Smooth muscle cell (in vitro differentiated cells): ENCODE results near the gene CAPN8. TPM values are rescaled to one million over a fixed set of nuclear protein-coding genes. Genes with fewer than 3 reads are reported as not detected.

Experiments used
- DNase-seq: peaks from one replicate; lab custom pipeline; 2025; ENCODE audit not compliant: unreplicated experiment; lab: John Stamatoyannopoulos, UW
- H2AFZ ChIP-seq: fragments of 200-600 bp; sonication (generic); 2 replicates; pipeline ENCODE4 v1.6.0; 2016; ENCODE audit warnings: antibody characterized with exemption, low read depth, mild to moderate bottlenecking
- H3F3A ChIP-seq: fragments of 200-600 bp; sonication (generic); 2 replicates; pipeline ENCODE4 v1.6.0; 2017; ENCODE audit warnings: antibody characterized with exemption, low read depth
- H3K27ac ChIP-seq: fragments of 200-600 bp; sonication (generic); 2 replicates; pipeline ENCODE4 v1.5.1; 2016; ENCODE audit warnings: low read depth, mild to moderate bottlenecking
- H3K27me3 ChIP-seq: fragments of 200-600 bp; sonication (generic); 2 replicates; pipeline ENCODE4 v1.6.1; 2016; ENCODE audit warnings: low read depth, mild to moderate bottlenecking
- H3K36me3 ChIP-seq: fragments of 200-600 bp; sonication (generic); 2 replicates; pipeline ENCODE4 v1.5.1; 2016; ENCODE audit warnings: low read depth
- H3K4me1 ChIP-seq: fragments of 200-600 bp; sonication (generic); 2 replicates; pipeline ENCODE4 v1.5.1; 2016; ENCODE audit warnings: low read depth
- H3K4me2 ChIP-seq: fragments of 200-600 bp; sonication (generic); 2 replicates; pipeline ENCODE4 v1.6.0; 2016; ENCODE audit warnings: mild to moderate bottlenecking
- H3K4me3 ChIP-seq: fragments of 200-600 bp; sonication (generic); 2 replicates; pipeline ENCODE4 v1.5.1; 2016; ENCODE audit warnings: mild to moderate bottlenecking
- H3K79me2 ChIP-seq: fragments of 200-600 bp; sonication (generic); 2 replicates; pipeline ENCODE4 v1.6.0; 2016; ENCODE audit warnings: low read depth, mild to moderate bottlenecking
- H3K9ac ChIP-seq: fragments of 200-600 bp; sonication (generic); 2 replicates; pipeline ENCODE4 v1.6.0; 2016; ENCODE audit warnings: low read depth
- H3K9me3 ChIP-seq: fragments of 200-600 bp; sonication (generic); replicated peaks from 2 replicates; pipeline ENCODE4 v1.5.1; 2016; ENCODE audit warnings: low read depth
- H4K20me1 ChIP-seq: fragments of 200-600 bp; sonication (generic); 2 replicates; pipeline ENCODE4 v1.6.0; 2016; ENCODE audit warnings: low read depth
- CTCF ChIP-seq: fragments of 200-600 bp; sonication (generic); IDR thresholded peaks from 2 replicates; pipeline ENCODE4 v1.5.1; 2017; ENCODE audit warnings: borderline replicate concordance, mild to moderate bottlenecking, antibody characterized with exemption; ENCODE audit not compliant: insufficient read depth, poor library complexity, severe bottlenecking
- WGBS: methylation state at CpG from one replicate; pipeline ENCODE4 v1.1.7; 2016; ENCODE audit warnings: low lambda C conversion rate; 5-methylcytosine and 5-hydroxymethylcytosine counted together
- polyA plus RNA-seq: library from polyadenylated mRNA; unstranded; fragments of >200 nt; fragmentation: Nextera tagmentation; extraction: Ambion mirVana; gene quantifications from 2 replicates; pipeline ENCODE4 v1.2.1, GENCODE V29; 2016
- total RNA-seq: library from RNA; depleted of rRNA; stranded (reverse); fragments of >200 nt; gene quantifications from 2 replicates; pipeline ENCODE4 v1.2.3, GENCODE V29; 2014

The CAPN8 gene
- total and polyA plus RNA-seq, 2 experiments from 2014 or later = not detected

- no peak for DNase-seq
- Histone ChIP-seq H3K36me3 (no peaks in the 10 kb centered on the region), H3K4me3 (no peak overlapping the region), H3K27me3 (peaks cover 20% of the 10 kb centered on the region), H3K9me3 (no peaks in the 10 kb centered on the region), H3K9ac (no peak overlapping the region), H3K4me2 (no peak overlapping the region), H2AFZ (no peak overlapping the region), H3K27ac (no peak overlapping the region), H4K20me1 (no peaks in the 10 kb centered on the region), H3K79me2 (no peaks in the 10 kb centered on the region), H3K4me1 (no peaks in the 10 kb centered on the region), H3F3A (no peaks in the 10 kb centered on the region)
- TF ChIP-seq CTCF = peak; percentile 62
- WGBS = 65% methylated on average over 13 of the region's 13 CpGs
These were observed 37.0 kb downstream of the CAPN8 start for GRCh38 chr1:223628233-223629125.

GRCh38 chr1:223622132-223622842, 43.2 kb downstream of the CAPN8 start:
- no peak overlapping the region for H3K27ac ChIP-seq
- no peaks in the 10 kb centered on the region for H3K27me3 ChIP-seq
- peaks cover 16% of the 10 kb centered on the region for H3K4me1 ChIP-seq
- no peak overlapping the region for H3K9ac ChIP-seq
- H3K79me2 ChIP-seq = no peaks in the 10 kb centered on the region
- no peaks in the 10 kb centered on the region for H4K20me1 ChIP-seq
- no peak for TF ChIP-seq CTCF
- no peak overlapping the region for H3K4me3 ChIP-seq
- H3F3A ChIP-seq = no peaks in the 10 kb centered on the region
- no peak overlapping the region for H3K4me2 ChIP-seq
- no peaks in the 10 kb centered on the region for H3K9me3 ChIP-seq
- H3K36me3 ChIP-seq = no peaks in the 10 kb centered on the region
- no peak overlapping the region for H2AFZ ChIP-seq
- no peak for DNase-seq
- 89% methylated on average over 17 of the region's 17 CpGs for WGBS

- no peak overlapping the region for H3K9ac ChIP-seq
- H3K4me3 ChIP-seq = no peak overlapping the region
- WGBS = 87% methylated on average over 10 of the region's 10 CpGs
- peak overlapping the region; percentile 87 for H3K27ac ChIP-seq
- no peaks in the 10 kb centered on the region for H3K9me3 ChIP-seq
- no peaks in the 10 kb centered on the region for H3K36me3 ChIP-seq
- no peaks in the 10 kb centered on the region for H4K20me1 ChIP-seq
- peak overlapping the region; percentile 74 for H3K4me2 ChIP-seq
- H2AFZ ChIP-seq = no peak overlapping the region
- no peaks in the 10 kb centered on the region for H3K79me2 ChIP-seq
- no peaks in the 10 kb centered on the region for H3K27me3 ChIP-seq
- no peak for TF ChIP-seq CTCF
- no peak for DNase-seq
- H3K4me1 ChIP-seq = peaks cover 16% of the 10 kb centered on the region
- no peaks in the 10 kb centered on the region for H3F3A ChIP-seq
These were observed 44.2 kb downstream of the CAPN8 start for GRCh38 chr1:223621312-223621734.
